ENCODE data around the gene SLC38A11.

Gene SLC38A11

DNA sequence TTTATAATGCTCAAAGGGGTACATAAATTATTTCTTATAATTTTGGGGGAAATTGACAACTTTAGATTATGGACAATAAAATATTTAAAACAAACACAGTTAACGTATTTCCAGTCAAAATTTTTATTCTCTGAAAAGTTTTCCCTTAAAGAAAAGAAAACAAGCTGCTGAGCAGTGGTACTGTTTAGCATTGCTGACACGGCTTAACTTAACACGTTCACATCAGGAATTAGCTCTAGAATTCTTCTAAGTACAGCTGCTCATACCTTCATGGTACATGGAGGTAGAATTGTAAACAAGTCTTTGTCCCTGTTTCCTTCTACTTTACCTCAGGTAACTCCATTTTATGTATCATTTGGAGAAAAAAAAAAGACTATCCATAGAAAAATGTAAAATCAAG, 2.0 kb downstream of the SLC38A11 start:
- TF ChIP-seq SP1 (IDR thresholded peaks at IDR 0.05), result no peak
- no peak for TF ChIP-seq CTBP1 (IDR thresholded peaks at IDR 0.05; ENCODE audit: borderline replicate concordance)
- TF ChIP-seq FOXM1 (IDR thresholded peaks at IDR 0.05; ENCODE audit: borderline replicate concordance), result no peak
- POLR2A ChIA-PET, result no interaction called here
- DNase-seq (ENCODE audit: extremely low spot score), result no peak
- CTCF ChIA-PET, result interaction anchor here (1.0 kb wide), 1 partner anchor 9 kb away, joined by 3 read pairs; no protein-coding TSS in a partner anchor

DNA sequence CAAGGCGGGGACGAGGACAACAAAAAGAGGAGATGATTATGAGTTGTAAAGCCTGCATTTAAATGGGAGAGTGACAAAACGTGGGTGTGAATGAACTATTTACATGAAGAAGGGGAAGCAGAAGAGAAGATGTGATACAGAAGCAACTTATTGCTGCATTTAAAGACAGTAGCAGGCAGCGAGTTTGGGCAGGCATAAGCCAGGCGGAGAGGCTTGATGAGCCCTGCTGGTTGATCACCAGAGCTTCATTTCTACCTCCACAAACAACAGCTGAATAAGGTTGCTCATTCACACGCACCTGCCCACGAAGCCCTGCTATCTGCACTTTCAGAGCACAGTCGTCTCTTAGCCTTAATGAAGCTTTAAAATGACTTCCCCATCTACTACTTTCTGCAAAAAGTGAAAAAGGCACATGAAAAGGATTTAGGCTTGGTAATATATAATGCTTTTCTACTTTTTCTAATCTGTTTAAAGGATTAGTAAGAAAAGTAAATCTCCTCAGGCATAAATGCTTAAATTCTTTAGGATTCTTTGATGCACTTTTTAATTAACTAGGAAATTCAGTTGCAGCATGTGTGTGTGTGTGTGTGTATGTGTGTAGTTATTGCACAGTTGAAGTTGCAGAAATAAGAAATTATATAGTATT, 3.1 kb downstream of the SLC38A11 start:
- DNase-seq (ENCODE audit: extremely low spot score), result no peak
- POLR2A ChIA-PET, result no interaction called here
- CTCF ChIA-PET, result no interaction called here
- TF ChIP-seq HDGF (IDR thresholded peaks at IDR 0.05; ENCODE audit: borderline replicate concordance), result no peak
- no peak for TF ChIP-seq L3MBTL2 (conservative IDR thresholded peaks at IDR 0.05)
- TF ChIP-seq LEF1 (IDR thresholded peaks at IDR 0.05; ENCODE audit: borderline replicate concordance), result no peak
- TF ChIP-seq BHLHE40 (IDR thresholded peaks at IDR 0.05; ENCODE audit: borderline replicate concordance), result no peak
- TF ChIP-seq CTBP1 (IDR thresholded peaks at IDR 0.05; ENCODE audit: borderline replicate concordance), result no peak
- TF ChIP-seq NFRKB (IDR thresholded peaks at IDR 0.05), result no peak
- TF ChIP-seq ELF4 (IDR thresholded peaks at IDR 0.05), result no peak
- no peak for TF ChIP-seq SUZ12 (IDR thresholded peaks at IDR 0.05)
- no peak for TF ChIP-seq ARNT (IDR thresholded peaks at IDR 0.05)
- TF ChIP-seq FOXM1 (IDR thresholded peaks at IDR 0.05; ENCODE audit: borderline replicate concordance), result no peak
- TF ChIP-seq, protein P1, sequence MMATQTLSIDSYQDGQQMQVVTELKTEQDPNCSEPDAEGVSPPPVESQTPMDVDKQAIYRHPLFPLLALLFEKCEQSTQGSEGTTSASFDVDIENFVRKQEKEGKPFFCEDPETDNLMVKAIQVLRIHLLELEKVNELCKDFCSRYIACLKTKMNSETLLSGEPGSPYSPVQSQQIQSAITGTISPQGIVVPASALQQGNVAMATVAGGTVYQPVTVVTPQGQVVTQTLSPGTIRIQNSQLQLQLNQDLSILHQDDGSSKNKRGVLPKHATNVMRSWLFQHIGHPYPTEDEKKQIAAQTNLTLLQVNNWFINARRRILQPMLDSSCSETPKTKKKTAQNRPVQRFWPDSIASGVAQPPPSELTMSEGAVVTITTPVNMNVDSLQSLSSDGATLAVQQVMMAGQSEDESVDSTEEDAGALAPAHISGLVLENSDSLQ (IDR thresholded peaks at IDR 0.05), result no peak
- no peak for TF ChIP-seq FOXK2 (IDR thresholded peaks at IDR 0.05)
- no peak for TF ChIP-seq ZNF384 (IDR thresholded peaks at IDR 0.05)

DNA sequence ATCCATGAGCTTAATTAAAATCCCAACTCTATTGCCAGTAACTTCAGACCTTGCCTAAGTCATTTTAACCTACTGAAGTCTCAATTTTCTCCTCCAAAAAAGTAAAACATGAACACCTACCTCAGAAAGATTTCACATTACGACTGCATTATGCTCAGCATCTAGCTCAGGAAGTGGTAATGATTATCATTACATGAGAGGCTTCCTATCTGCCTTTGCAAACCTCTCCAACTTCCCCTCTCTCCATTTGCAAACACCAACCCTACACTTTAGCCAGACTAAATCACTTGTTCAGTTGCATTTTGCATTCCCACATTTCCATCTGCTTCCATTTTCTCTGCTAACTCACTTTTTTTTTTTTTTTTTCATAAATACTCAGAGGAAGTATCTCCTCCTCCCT, 6.8 kb downstream of the SLC38A11 start:
- TF ChIP-seq L3MBTL2 (conservative IDR thresholded peaks at IDR 0.05), result no peak
- TF ChIP-seq NFRKB (IDR thresholded peaks at IDR 0.05), result no peak
- no peak for TF ChIP-seq FOXM1 (IDR thresholded peaks at IDR 0.05; ENCODE audit: borderline replicate concordance)
- TF ChIP-seq BHLHE40 (IDR thresholded peaks at IDR 0.05; ENCODE audit: borderline replicate concordance), result no peak
- no peak for TF ChIP-seq HDGF (IDR thresholded peaks at IDR 0.05; ENCODE audit: borderline replicate concordance)
- no peak for TF ChIP-seq FOXA1 (IDR thresholded peaks at IDR 0.05)
- TF ChIP-seq SP1 (IDR thresholded peaks at IDR 0.05), result no peak
- TF ChIP-seq ARNT (IDR thresholded peaks at IDR 0.05), result no peak
- TF ChIP-seq, protein P1 (IDR thresholded peaks at IDR 0.05), result no peak
- no peak for TF ChIP-seq LEF1 (IDR thresholded peaks at IDR 0.05; ENCODE audit: borderline replicate concordance)
- TF ChIP-seq SUZ12 (IDR thresholded peaks at IDR 0.05), result no peak
- TF ChIP-seq FOXK2 (IDR thresholded peaks at IDR 0.05), result no peak
- TF ChIP-seq TARDBP (IDR thresholded peaks at IDR 0.05), result no peak
- no peak for TF ChIP-seq ZNF384 (IDR thresholded peaks at IDR 0.05)
- no peak for TF ChIP-seq CTBP1 (IDR thresholded peaks at IDR 0.05; ENCODE audit: borderline replicate concordance)
- TF ChIP-seq ELF4 (IDR thresholded peaks at IDR 0.05), result no peak
- ChIA-PET POLR2A (no interaction called here), CTCF (no interaction called here)
- no peak for DNase-seq (ENCODE audit: extremely low spot score)

DNA sequence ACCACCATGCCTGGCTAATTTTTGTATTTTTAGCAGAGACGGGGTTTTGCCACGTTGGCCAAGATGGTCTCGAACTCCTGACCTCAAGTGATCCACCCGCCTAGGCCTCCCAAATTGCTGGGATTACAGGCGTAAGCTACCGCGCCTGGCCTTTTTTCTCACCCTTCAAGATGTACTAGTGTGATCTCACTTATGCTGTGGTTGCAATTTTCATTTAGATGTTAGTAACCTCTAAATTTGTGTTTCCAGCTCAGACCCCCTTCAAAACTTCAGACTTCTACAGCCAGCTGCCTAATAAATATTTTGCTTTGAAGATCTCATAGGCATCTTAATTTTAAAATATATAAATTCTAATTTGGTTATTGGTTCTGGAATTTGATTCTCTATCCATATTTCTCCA, 8.0 kb downstream of the SLC38A11 start:
- ChIA-PET POLR2A (no interaction called here), CTCF (no interaction called here)
- no peak for TF ChIP-seq NFRKB (IDR thresholded peaks at IDR 0.05)
- TF ChIP-seq FOXK2 (IDR thresholded peaks at IDR 0.05), result no peak
- TF ChIP-seq HDGF (IDR thresholded peaks at IDR 0.05; ENCODE audit: borderline replicate concordance), result no peak
- TF ChIP-seq FOXM1 (IDR thresholded peaks at IDR 0.05; ENCODE audit: borderline replicate concordance), result no peak
- no peak for TF ChIP-seq BHLHE40 (IDR thresholded peaks at IDR 0.05; ENCODE audit: borderline replicate concordance)
- no peak for TF ChIP-seq SP1 (IDR thresholded peaks at IDR 0.05)
- TF ChIP-seq LEF1 (IDR thresholded peaks at IDR 0.05; ENCODE audit: borderline replicate concordance), result no peak
- TF ChIP-seq ZNF384 (IDR thresholded peaks at IDR 0.05), result no peak
- TF ChIP-seq FOXA1 (IDR thresholded peaks at IDR 0.05), result no peak
- no peak for TF ChIP-seq SUZ12 (IDR thresholded peaks at IDR 0.05)
- TF ChIP-seq CTBP1 (IDR thresholded peaks at IDR 0.05; ENCODE audit: borderline replicate concordance), result no peak
- TF ChIP-seq L3MBTL2 (conservative IDR thresholded peaks at IDR 0.05), result no peak
- TF ChIP-seq ELF4 (IDR thresholded peaks at IDR 0.05), result no peak
- no peak for TF ChIP-seq TARDBP (IDR thresholded peaks at IDR 0.05)
- TF ChIP-seq ARNT (IDR thresholded peaks at IDR 0.05), result no peak
- TF ChIP-seq, protein P1 (IDR thresholded peaks at IDR 0.05), result no peak
- DNase-seq (ENCODE audit: extremely low spot score), result no peak

DNA sequence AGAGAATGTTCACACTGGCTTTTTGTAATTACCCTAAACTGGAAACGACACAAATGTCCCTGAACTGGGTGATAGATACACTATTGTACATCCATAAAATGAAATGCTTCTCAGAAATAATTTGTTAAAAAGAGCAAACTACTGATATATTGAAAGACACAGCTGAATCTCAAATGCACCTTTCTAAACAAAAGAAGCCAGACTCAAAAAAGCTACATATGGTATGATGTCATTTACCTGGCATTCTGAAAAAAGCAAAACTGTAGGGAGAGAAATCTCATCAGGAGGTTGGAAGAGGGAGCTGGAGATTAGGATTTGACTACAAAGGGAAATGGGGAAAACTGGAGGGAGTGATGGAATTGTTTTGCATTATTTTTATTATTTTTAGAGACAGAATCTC, 12.0 kb downstream of the SLC38A11 start:
- DNase-seq (ENCODE audit: extremely low spot score), result no peak
- ChIA-PET CTCF (interaction anchor here (1.2 kb wide), 1 partner anchor 10 kb away, joined by 3 read pairs; no protein-coding TSS in a partner anchor), POLR2A (no interaction called here)
- TF ChIP-seq NFRKB (IDR thresholded peaks at IDR 0.05) (no peak), L3MBTL2 (conservative IDR thresholded peaks at IDR 0.05) (no peak), ARNT (IDR thresholded peaks at IDR 0.05) (no peak), HDGF (IDR thresholded peaks at IDR 0.05; ENCODE audit: borderline replicate concordance) (no peak), FOXK2 (IDR thresholded peaks at IDR 0.05) (no peak), CTBP1 (IDR thresholded peaks at IDR 0.05; ENCODE audit: borderline replicate concordance) (no peak), SP1 (IDR thresholded peaks at IDR 0.05) (no peak), LEF1 (IDR thresholded peaks at IDR 0.05; ENCODE audit: borderline replicate concordance) (no peak)

DNA sequence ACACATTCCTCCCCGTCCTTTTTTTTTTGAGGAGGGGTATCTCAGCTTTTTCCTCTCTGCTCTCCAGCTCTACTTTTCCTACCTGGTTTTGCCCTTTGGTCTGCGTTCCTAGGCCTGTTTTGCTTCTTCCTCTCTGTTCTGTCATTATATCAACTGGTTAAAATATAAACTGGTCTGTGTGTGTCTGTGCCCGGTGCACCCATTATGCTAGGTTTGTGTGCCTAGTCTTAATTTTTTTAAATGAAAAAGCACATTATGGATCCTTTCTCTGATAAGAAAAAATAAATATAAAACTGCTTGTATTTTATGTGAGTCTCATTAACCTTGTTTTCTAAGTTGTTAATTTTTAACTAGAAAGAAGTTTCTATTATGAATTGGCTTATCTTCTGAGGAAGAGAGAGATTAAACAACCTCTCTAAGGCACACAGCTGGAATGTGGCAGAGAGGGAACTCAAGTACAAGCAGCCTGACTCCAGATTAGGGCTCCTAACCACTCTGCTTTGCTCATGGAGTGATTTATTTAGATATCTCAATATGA, 17.4 kb downstream of the SLC38A11 start:
- POLR2A ChIA-PET, result no interaction called here
- no peak for DNase-seq (ENCODE audit: extremely low spot score)
- TF ChIP-seq FOXA1 (IDR thresholded peaks at IDR 0.05), result no peak
- TF ChIP-seq ZNF384 (IDR thresholded peaks at IDR 0.05), result no peak
- TF ChIP-seq ARNT (IDR thresholded peaks at IDR 0.05), result no peak
- no peak for TF ChIP-seq SP1 (IDR thresholded peaks at IDR 0.05)
- no peak for TF ChIP-seq FOXK2 (IDR thresholded peaks at IDR 0.05)
- TF ChIP-seq FOXM1 (IDR thresholded peaks at IDR 0.05; ENCODE audit: borderline replicate concordance), result no peak
- no peak for TF ChIP-seq TARDBP (IDR thresholded peaks at IDR 0.05)
- no peak for TF ChIP-seq L3MBTL2 (conservative IDR thresholded peaks at IDR 0.05)
- TF ChIP-seq, protein P1 (IDR thresholded peaks at IDR 0.05), result no peak
- TF ChIP-seq HDGF (IDR thresholded peaks at IDR 0.05; ENCODE audit: borderline replicate concordance), result no peak
- no peak for TF ChIP-seq BHLHE40 (IDR thresholded peaks at IDR 0.05; ENCODE audit: borderline replicate concordance)
- no peak for TF ChIP-seq CTBP1 (IDR thresholded peaks at IDR 0.05; ENCODE audit: borderline replicate concordance)
- CTCF ChIA-PET, result no interaction called here
